ENCODE data around the gene KDM4C.
"Not testable (repeated sequence)": the region's sequence is repeated elsewhere in the genome, so short reads cannot be mapped to it uniquely, and the experiment has no call there.

Gene KDM4C

DNA sequence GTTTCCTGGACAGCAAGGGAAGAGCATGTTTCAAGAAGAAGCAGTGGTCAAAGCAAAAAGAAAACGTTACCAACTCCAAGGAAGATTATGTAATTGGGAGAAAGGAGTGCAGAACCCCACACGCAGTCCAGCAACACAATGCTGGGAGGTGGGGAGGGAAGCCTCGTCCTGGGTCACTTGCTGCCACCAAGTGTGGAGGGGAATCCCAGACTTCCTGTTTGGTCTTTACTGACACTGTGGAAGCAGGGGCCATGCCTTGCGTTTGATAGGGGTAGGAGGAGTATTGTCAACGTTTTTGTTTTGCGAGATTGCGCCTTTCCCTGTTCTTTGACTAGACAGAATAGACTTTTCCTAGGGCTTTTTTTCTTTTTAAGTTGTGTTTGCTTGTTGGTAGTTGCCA lies 421.0 kb downstream of the KDM4C start:
- H3K9me3 ChIP-seq (ENCODE audit: low read length): no peaks in the 10 kb centered on the region
- no peaks in the 10 kb centered on the region for H3K4me1 ChIP-seq (ENCODE audit: insufficient read depth, low read length)
- H3K27me3 ChIP-seq (ENCODE audit: insufficient read depth, low read length): no peaks in the 10 kb centered on the region
- no peak overlapping the region for H3K4me3 ChIP-seq (ENCODE audit: low read length)
- no peak overlapping the region for H2AFZ ChIP-seq (ENCODE audit: low read depth, low read length)
- H3K36me3 ChIP-seq (ENCODE audit: insufficient read depth, low read length): no peaks in the 10 kb centered on the region

DNA sequence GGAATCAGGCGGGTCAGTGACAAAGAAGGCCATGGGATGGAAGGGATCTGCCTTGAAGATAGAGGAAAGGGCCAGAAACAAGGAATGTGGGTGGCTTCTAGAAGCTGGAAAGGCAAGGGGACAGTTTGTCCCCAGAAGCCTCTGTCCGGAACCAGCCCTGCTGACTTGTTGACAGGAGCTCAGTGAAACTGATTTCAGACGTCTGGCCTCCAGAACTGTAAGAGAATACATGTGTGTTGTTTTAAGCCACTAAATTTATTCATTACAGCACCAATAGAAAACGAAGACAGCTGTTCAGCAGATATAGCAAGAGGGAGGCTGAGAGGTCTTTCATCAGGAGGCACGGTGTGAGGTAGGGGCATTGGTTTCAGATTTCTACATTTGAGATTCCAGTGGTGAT lies 422.5 kb downstream of the KDM4C start:
- Histone ChIP-seq H3K27me3 (ENCODE audit: insufficient read depth, low read length) (no peaks in the 10 kb centered on the region), H3K4me3 (ENCODE audit: low read length) (no peak overlapping the region), H3K9me3 (ENCODE audit: low read length) (no peaks in the 10 kb centered on the region), H3K4me1 (ENCODE audit: insufficient read depth, low read length) (no peaks in the 10 kb centered on the region), H2AFZ (ENCODE audit: low read depth, low read length) (no peak overlapping the region), H3K36me3 (ENCODE audit: insufficient read depth, low read length) (no peaks in the 10 kb centered on the region)

DNA sequence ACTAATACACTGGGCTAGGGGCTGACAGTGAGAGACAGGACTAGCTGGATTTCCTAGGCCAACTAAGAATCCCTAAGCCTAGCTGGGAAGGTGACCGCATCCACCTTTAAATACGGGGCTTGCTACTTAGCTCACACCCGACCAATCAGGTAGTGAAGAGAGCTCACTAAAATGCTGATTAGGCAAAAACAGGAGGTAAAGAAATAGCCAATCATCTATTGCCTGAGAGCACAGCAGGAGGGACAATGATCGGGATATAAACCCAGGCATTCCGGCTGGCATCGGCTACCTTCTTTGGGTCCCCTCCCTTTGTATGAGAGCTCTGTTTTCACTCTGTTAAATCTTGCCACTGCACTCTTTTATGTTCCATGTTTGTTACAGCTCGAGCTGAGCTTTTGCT lies 425.4 kb downstream of the KDM4C start:
- H3K4me1 ChIP-seq (ENCODE audit: insufficient read depth, low read length); H2AFZ ChIP-seq (ENCODE audit: low read depth, low read length); H3K4me3 ChIP-seq (ENCODE audit: low read length); H3K9me3 ChIP-seq (ENCODE audit: low read length); H3K36me3 ChIP-seq (ENCODE audit: insufficient read depth, low read length); H3K27me3 ChIP-seq (ENCODE audit: insufficient read depth, low read length): not testable (repeated sequence)

DNA sequence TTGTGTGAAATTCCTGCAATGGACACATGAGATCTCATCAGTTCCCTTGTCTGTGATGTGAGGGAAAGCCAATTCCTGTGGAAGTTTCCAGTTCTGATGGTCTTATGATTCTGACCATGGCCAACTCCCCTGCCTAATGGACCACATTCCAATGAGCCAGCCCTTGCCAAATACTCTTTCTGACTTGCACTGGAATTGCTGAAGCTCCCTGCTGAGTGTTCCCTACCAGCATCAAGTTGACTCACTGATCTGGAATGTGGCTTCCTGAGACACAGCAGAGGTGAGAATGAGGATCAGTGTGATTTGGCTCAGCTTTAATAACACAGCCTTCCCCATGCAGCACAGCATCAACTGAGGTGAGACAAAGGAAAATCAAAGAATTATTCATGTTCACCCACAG lies 427.8 kb downstream of the KDM4C start:
- Histone ChIP-seq H3K9me3 (ENCODE audit: low read length) (peaks cover 1% of the 10 kb centered on the region), H3K4me3 (ENCODE audit: low read length) (no peak overlapping the region), H3K36me3 (ENCODE audit: insufficient read depth, low read length) (no peaks in the 10 kb centered on the region), H3K4me1 (ENCODE audit: insufficient read depth, low read length) (no peaks in the 10 kb centered on the region), H3K27me3 (ENCODE audit: insufficient read depth, low read length) (no peaks in the 10 kb centered on the region), H2AFZ (ENCODE audit: low read depth, low read length) (no peak overlapping the region)

DNA sequence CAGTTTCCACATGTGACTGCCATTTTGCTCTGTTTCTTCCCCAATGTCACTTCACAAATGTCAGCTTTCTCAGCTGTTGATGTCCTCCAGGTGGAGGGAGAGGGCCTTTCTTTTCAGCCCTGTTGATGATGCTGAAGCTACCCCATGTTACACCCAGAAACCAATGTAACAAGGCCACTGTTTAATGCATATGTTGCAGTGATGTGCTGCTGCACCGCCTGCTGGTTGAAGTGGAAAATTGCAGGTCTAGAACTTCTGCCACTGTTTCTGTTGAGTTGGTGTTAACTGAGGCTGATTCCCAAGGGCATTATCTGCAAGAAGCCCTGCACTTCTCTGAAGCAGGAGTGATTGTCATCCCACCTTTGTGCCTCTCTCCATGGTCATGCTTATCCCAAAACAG lies 428.4 kb downstream of the KDM4C start:
- H3K36me3 ChIP-seq (ENCODE audit: insufficient read depth, low read length): no peaks in the 10 kb centered on the region
- H2AFZ ChIP-seq (ENCODE audit: low read depth, low read length): no peak overlapping the region
- no peaks in the 10 kb centered on the region for H3K27me3 ChIP-seq (ENCODE audit: insufficient read depth, low read length)
- no peaks in the 10 kb centered on the region for H3K4me1 ChIP-seq (ENCODE audit: insufficient read depth, low read length)
- H3K4me3 ChIP-seq (ENCODE audit: low read length): no peak overlapping the region
- H3K9me3 ChIP-seq (ENCODE audit: low read length): peaks cover 1% of the 10 kb centered on the region

DNA sequence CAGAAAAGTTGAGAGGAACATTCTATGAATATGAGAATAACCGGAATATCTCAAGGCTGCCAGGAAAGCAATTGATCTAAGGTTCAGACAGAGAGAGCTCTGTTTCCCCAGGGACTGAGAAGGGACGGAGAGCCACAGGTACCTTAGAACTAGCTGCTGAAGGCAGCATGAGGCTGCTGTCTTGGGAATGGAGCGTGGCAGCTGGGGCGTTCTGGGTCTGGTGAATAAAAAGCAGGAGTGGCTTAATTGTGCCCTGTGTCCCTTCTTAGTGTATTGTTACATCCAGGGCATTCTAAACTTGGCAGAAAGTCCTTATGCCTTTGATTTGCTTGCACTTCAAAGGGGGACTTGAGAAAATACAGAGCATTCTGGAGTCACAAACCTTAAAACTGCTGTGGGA lies 434.5 kb downstream of the KDM4C start:
- no peaks in the 10 kb centered on the region for H3K9me3 ChIP-seq (ENCODE audit: low read length)
- H3K4me1 ChIP-seq (ENCODE audit: insufficient read depth, low read length): no peaks in the 10 kb centered on the region
- H3K36me3 ChIP-seq (ENCODE audit: insufficient read depth, low read length): no peaks in the 10 kb centered on the region
- H2AFZ ChIP-seq (ENCODE audit: low read depth, low read length): no peak overlapping the region
- no peaks in the 10 kb centered on the region for H3K27me3 ChIP-seq (ENCODE audit: insufficient read depth, low read length)
- H3K4me3 ChIP-seq (ENCODE audit: low read length): no peak overlapping the region

DNA sequence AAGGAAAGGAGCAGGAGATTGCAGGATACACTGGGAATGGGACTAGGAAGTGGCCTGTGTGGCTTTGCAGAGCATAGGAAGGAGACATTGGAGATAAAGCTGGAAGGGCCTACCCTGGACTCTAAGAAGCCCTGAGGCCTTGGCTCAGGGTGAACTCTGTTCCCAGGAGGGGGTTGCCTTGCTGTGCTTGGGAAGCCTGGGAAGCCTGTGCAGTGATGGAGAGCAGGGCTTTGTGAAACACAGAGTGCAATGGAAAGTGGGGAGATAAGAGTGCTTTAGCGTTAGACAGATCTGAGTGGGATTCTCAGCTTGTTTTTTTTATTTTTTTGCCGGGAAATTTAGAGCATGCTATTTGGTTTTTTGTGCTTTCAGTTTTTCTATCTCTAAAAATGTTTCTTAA lies 437.8 kb downstream of the KDM4C start:
- Histone ChIP-seq H3K9me3 (ENCODE audit: low read length) (peaks cover 2% of the 10 kb centered on the region), H3K4me1 (ENCODE audit: insufficient read depth, low read length) (no peaks in the 10 kb centered on the region), H3K36me3 (ENCODE audit: insufficient read depth, low read length) (no peaks in the 10 kb centered on the region)

DNA sequence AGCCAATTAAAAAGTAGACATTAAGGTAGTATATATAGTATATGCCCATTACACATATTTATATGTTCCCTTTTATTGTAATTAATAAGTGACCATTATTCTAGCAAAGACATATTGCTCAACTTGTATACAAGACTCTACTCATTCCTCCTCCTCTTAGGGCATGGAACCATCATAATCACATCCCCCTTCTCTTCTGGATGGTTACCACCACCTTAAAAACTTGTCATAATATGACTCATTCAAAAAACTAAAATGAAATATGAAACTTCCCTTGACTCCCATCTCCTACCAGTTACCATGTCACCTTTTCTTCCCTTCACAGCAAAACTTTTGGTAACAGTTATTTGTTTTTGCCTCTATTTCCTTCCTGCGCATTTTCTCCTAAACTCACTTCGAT lies 438.7 kb downstream of the KDM4C start:
- Histone ChIP-seq H3K4me1 (ENCODE audit: insufficient read depth, low read length) (no peaks in the 10 kb centered on the region), H3K4me3 (ENCODE audit: low read length) (no peak overlapping the region), H3K9me3 (ENCODE audit: low read length) (peaks cover 2% of the 10 kb centered on the region), H3K27me3 (ENCODE audit: insufficient read depth, low read length) (no peaks in the 10 kb centered on the region), H3K36me3 (ENCODE audit: insufficient read depth, low read length) (no peaks in the 10 kb centered on the region), H2AFZ (ENCODE audit: low read depth, low read length) (no peak overlapping the region)

More for the DNA sequence above, 437.8 kb downstream of the KDM4C start:
- Histone ChIP-seq H3K27me3 (ENCODE audit: insufficient read depth, low read length) (no peaks in the 10 kb centered on the region), H3K4me3 (ENCODE audit: low read length) (no peak overlapping the region), H2AFZ (ENCODE audit: low read depth, low read length) (no peak overlapping the region)

DNA sequence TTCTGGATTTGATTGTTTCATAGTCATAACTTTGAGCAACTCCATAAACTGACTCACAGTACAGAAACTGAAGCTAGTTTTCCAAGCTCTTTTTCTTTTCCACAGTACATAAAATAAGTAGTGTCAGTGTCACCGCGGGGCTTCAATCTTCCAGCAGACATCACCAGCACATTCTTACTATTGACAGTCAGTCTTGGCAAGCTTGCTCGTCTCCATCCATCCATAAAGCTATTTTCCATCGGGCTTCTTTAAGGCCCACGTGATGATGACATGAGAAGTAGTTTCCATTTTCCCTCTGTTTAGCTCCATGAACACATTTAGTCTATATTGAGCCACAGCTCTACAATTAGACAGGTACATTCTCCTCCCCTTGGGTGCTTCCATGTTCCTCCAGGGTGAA lies 443.4 kb downstream of the KDM4C start:
- H2AFZ ChIP-seq (ENCODE audit: low read depth, low read length): no peak overlapping the region
- no peaks in the 10 kb centered on the region for H3K4me1 ChIP-seq (ENCODE audit: insufficient read depth, low read length)
- H3K27me3 ChIP-seq (ENCODE audit: insufficient read depth, low read length): no peaks in the 10 kb centered on the region
- no peak overlapping the region for H3K4me3 ChIP-seq (ENCODE audit: low read length)
- peaks cover 2% of the 10 kb centered on the region for H3K9me3 ChIP-seq (ENCODE audit: low read length)
- no peaks in the 10 kb centered on the region for H3K36me3 ChIP-seq (ENCODE audit: insufficient read depth, low read length)

DNA sequence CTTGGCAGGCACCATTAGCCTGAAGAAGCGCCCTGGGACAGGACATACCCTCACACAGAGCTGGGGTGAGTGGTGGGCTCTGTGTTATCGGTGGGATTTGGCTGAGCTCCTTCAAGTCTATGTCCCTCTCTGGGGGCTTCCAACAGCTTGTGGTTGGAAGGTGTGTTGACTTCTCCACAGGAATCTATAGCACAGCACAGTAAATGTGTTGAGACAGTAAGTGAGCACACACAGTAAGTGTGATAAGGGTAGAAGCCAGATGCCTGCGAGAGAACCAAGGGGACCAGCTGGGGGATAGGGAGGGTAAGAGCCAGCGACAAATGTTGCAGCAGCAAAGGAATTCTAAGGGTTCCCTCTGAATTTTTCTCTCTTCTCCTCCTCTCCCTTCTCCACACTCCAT lies 448.0 kb downstream of the KDM4C start:
- no peaks in the 10 kb centered on the region for H3K9me3 ChIP-seq (ENCODE audit: low read length)
- no peaks in the 10 kb centered on the region for H3K36me3 ChIP-seq (ENCODE audit: insufficient read depth, low read length)

DNA sequence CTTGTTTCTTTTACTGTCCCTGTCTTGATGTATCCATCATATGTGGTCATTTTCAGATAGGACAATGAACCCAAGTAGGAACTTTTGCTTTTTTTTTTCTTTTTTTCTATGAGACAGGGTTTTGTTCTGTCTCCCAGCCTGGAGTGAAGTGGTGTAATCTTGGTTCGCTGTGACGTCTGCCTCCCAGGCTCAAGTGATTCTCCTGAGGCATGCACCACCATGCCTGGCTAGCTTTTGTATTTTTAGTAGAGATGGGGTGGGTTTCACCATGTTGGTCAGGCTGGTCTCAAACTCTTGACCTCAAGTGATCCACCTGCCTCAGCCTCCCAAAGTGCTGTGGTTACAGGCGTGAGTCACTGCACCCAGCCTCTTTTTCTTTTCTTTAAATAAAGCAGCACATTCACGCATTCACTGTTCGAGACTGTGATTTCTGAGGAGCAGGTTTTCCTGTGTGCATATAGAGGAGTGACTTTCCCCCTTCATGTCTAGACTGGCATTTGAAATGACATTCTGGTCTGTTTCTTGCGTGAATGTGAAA lies 448.5 kb downstream of the KDM4C start:
- Histone ChIP-seq H3K36me3 (ENCODE audit: insufficient read depth, low read length) (no peaks in the 10 kb centered on the region), H3K9me3 (ENCODE audit: low read length) (no peaks in the 10 kb centered on the region), H3K4me3 (ENCODE audit: low read length) (no peak overlapping the region), H3K27me3 (ENCODE audit: insufficient read depth, low read length) (no peaks in the 10 kb centered on the region), H3K4me1 (ENCODE audit: insufficient read depth, low read length) (peaks cover 17% of the 10 kb centered on the region), H2AFZ (ENCODE audit: low read depth, low read length) (no peak overlapping the region)

More for the DNA sequence above, 448.0 kb downstream of the KDM4C start:
- H2AFZ ChIP-seq (ENCODE audit: low read depth, low read length): no peak overlapping the region
- no peaks in the 10 kb centered on the region for H3K27me3 ChIP-seq (ENCODE audit: insufficient read depth, low read length)
- no peak overlapping the region for H3K4me3 ChIP-seq (ENCODE audit: low read length)
- peaks cover 12% of the 10 kb centered on the region for H3K4me1 ChIP-seq (ENCODE audit: insufficient read depth, low read length)

DNA sequence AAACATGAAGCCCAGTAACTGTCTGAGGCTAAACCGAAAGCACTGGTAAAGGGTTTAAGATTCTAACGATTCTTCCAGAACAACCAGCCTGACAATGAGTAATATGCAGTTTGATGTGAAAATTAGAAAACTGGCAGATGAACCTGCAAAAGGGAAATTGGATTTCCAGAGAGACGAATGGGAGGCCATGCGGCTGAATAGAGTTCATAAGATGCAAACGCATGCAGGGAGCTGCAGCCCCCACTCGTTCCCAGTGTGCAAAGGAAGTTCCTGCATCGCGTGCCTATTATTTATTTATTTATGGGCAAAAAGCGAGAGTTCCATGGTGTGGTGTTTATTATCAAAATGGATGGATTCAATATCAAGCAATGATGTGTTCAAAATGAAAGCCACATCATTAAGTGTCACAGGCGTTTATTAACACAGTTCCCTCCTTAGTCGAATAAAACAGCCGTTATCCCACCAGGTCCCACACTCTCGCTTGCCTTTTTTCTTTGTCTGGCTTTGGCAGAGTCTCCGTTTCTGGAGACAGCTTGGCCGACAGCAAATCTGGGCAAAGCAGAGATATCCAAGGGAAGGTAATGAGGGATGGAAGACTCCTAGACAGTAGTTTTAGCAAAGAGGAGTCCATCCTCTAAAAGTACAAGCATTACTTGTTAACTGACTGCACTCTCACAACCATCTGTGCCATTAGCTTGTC lies 451.4 kb downstream of the KDM4C start:
- H3K4me3 ChIP-seq (ENCODE audit: low read length): no peak overlapping the region
- H3K27me3 ChIP-seq (ENCODE audit: insufficient read depth, low read length): no peaks in the 10 kb centered on the region
- no peaks in the 10 kb centered on the region for H3K9me3 ChIP-seq (ENCODE audit: low read length)

DNA sequence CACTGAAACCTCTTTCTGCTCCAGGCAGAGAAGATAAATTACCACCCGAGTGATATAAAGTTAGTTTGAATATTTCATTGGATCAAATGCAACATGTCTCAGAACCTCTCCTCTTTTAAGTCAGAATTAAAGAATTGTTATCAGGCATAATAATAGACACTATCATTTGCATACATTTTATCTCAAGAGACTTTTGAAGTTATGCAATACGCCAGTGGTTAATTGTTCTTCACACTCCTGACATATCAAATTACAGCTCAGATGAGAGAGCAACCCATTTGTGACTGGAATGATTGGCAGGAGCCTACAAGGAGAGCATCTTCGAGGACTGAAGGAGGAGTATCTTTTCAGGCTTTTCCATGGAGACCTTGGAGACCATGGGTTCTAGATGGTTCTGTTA lies 452.2 kb downstream of the KDM4C start:
- no peaks in the 10 kb centered on the region for H3K27me3 ChIP-seq (ENCODE audit: insufficient read depth, low read length)
- peaks cover 38% of the 10 kb centered on the region for H3K4me1 ChIP-seq (ENCODE audit: insufficient read depth, low read length)
- H3K4me3 ChIP-seq (ENCODE audit: low read length): no peak overlapping the region
- no peaks in the 10 kb centered on the region for H3K9me3 ChIP-seq (ENCODE audit: low read length)
- no peak overlapping the region for H2AFZ ChIP-seq (ENCODE audit: low read depth, low read length)
- H3K36me3 ChIP-seq (ENCODE audit: insufficient read depth, low read length): no peaks in the 10 kb centered on the region

More for the DNA sequence above, 451.4 kb downstream of the KDM4C start:
- Histone ChIP-seq H3K36me3 (ENCODE audit: insufficient read depth, low read length) (no peaks in the 10 kb centered on the region), H3K4me1 (ENCODE audit: insufficient read depth, low read length) (peaks cover 38% of the 10 kb centered on the region), H2AFZ (ENCODE audit: low read depth, low read length) (no peak overlapping the region)

All from neuron (in vitro differentiated cells).